ENCODE measurements around the gene C10orf143. TPM values are rescaled to one million over a fixed set of nuclear protein-coding genes. Genes with fewer than 3 reads are reported as not detected.
A peak's percentile ranks its signal among the peaks of the same experiment; 100 is the strongest.
"Not testable (repeated sequence)": the region's sequence is repeated elsewhere in the genome, so short reads cannot be mapped to it uniquely, and the experiment has no call there.

Gene C10orf143
- total and polyA plus RNA-seq, 9 donors = 1.1 to 4.5 (median 3.2) TPM

DNA sequence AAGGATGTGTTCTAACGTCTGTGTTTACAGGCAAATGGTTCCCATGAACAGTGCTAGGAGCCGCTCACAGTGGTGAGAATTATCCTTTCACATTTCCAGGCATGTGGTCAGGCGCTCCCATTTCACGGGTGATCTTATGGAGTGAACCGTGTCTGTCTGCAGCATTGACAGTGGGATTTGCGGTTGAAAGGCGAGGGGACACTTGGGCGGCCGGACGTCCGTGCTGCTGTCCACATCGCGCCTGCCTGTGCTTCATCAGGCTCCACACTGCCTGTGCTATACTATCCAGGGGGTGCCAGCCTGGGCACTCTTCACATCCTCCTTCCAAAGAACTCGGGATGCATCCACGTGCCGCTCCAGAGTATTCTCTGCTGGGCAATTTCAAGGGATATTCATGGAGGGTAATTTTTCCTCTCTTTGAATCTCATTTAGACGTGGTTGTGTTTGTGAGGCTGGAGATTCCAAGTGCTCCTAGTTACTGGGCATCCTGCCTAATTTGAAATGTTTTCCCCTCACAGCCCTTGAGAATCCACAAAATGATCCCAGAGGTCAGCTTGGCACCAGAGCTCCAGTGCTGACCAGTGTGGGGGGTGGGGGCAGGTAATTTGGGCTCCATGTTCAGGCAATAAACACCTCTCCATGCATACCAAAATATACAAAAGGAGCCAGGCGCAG is 84.7 kb downstream of the C10orf143 start:
- Histone ChIP-seq H3K36me3 (ENCODE audit: control insufficient read depth, insufficient read depth, low read length) (no peaks in the 10 kb centered on the region), H3K4me3 (ENCODE audit: low read length) (no peak overlapping the region), H3K27me3 (ENCODE audit: control insufficient read depth, insufficient read depth, low read length) (no peaks in the 10 kb centered on the region), H3K9me3 (replicated peaks; ENCODE audit: control insufficient read depth, low read depth, low read length) (peaks cover 2% of the 10 kb centered on the region), H3K27ac (ENCODE audit: low read length) (no peak overlapping the region), H3K4me1 (ENCODE audit: control insufficient read depth, insufficient read depth, low read length) (peaks cover 45% of the 10 kb centered on the region)
- 81% methylated on average over 14 of the region's 18 CpGs for WGBS (ENCODE audit: insufficient coverage)
- no peak for DNase-seq

DNA sequence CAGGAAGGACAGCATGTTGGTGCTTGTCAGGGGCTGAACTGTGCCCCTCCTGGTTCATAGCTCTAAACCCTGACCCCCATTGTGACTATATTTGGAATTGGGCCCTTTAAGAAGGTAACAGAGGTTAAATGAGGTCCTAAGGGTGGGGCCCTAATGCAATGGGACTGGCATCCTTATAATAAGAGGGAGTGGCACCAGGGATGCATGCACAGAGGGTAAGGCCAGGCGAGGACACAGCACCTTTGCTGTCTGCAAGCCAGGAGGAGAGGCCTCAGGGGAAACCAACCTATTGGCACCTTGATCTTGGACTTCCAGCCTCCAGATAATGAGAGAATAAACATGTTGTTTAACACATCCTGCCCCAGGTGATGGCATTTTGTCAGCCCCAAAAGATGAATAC is 85.3 kb downstream of the C10orf143 start:
- Histone ChIP-seq H3K27me3 (ENCODE audit: control insufficient read depth, insufficient read depth, low read length) (no peaks in the 10 kb centered on the region), H3K4me1 (ENCODE audit: control insufficient read depth, insufficient read depth, low read length) (peaks cover 52% of the 10 kb centered on the region), H3K27ac (ENCODE audit: low read length) (no peak overlapping the region), H3K9me3 (replicated peaks; ENCODE audit: control insufficient read depth, low read depth, low read length) (peaks cover 2% of the 10 kb centered on the region), H3K4me3 (ENCODE audit: low read length) (no peak overlapping the region), H3K36me3 (ENCODE audit: control insufficient read depth, insufficient read depth, low read length) (no peaks in the 10 kb centered on the region)
- no peak for DNase-seq
- 100% methylated on average over 1 of the region's 1 CpG for WGBS (ENCODE audit: insufficient coverage)

DNA sequence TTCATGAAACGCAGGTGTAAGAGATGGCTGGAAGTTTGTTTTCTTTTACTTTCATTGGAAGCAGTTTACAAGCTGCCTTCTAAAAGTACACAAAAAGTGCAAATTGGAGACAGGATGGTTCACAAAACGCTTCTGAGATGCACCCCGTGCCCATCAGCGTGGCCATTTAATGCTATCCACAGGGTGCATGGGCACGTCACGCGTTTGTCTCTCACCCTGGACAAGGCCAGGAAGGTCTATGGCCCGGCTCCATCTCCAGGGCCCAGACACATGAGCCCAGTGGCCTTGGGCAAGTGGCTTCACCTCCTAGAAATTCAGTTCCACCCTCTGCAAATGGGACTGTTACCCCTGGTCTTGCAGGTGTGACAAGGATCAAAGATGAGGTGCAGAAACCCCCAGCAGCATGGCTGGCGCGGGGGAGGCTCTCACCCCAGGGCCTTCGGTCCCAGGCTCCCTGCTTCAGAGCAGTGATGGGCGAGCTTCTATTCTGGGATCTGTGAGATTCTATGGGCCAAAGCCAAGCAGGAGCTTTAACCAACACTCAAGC is 85.8 kb downstream of the C10orf143 start:
- Histone ChIP-seq H3K27ac (ENCODE audit: low read length) (no peak overlapping the region), H3K9me3 (replicated peaks; ENCODE audit: control insufficient read depth, low read depth, low read length) (peaks cover 2% of the 10 kb centered on the region), H3K27me3 (ENCODE audit: control insufficient read depth, insufficient read depth, low read length) (no peaks in the 10 kb centered on the region), H3K36me3 (ENCODE audit: control insufficient read depth, insufficient read depth, low read length) (no peaks in the 10 kb centered on the region), H3K4me1 (ENCODE audit: control insufficient read depth, insufficient read depth, low read length) (peaks cover 55% of the 10 kb centered on the region), H3K4me3 (ENCODE audit: low read length) (no peak overlapping the region)
- WGBS (ENCODE audit: insufficient coverage) = 89% methylated on average over 10 of the region's 12 CpGs
- no peak for DNase-seq

DNA sequence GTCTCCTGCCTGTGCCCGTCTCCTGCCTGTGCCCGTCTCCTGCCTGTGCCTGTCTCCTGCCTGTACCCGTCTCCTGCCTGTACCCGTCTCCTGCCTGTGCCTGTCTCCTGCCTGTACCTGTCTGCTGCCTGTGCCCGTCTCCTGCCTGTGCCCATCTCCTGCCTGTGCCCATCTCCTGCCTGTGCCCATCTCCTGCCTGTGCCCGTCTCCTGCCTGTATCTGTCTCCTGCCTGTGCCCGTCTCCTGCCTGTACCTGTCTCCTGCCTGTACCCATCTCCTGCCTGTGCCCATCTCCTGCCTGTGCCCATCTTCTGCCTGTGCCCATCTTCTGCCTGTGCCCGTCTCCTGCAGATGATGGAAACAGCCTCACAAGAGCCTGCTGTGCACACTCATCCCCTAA is 86.3 kb downstream of the C10orf143 start:
- not testable (repeated sequence) for DNase-seq; H3K27ac ChIP-seq (ENCODE audit: low read length); H3K9me3 ChIP-seq (replicated peaks; ENCODE audit: control insufficient read depth, low read depth, low read length); H3K4me3 ChIP-seq (ENCODE audit: low read length); H3K27me3 ChIP-seq (ENCODE audit: control insufficient read depth, insufficient read depth, low read length); H3K36me3 ChIP-seq (ENCODE audit: control insufficient read depth, insufficient read depth, low read length)
- 94% methylated on average over 7 of the region's 8 CpGs for WGBS (ENCODE audit: insufficient coverage)
- peaks cover 53% of the 10 kb centered on the region for H3K4me1 ChIP-seq (ENCODE audit: control insufficient read depth, insufficient read depth, low read length)

DNA sequence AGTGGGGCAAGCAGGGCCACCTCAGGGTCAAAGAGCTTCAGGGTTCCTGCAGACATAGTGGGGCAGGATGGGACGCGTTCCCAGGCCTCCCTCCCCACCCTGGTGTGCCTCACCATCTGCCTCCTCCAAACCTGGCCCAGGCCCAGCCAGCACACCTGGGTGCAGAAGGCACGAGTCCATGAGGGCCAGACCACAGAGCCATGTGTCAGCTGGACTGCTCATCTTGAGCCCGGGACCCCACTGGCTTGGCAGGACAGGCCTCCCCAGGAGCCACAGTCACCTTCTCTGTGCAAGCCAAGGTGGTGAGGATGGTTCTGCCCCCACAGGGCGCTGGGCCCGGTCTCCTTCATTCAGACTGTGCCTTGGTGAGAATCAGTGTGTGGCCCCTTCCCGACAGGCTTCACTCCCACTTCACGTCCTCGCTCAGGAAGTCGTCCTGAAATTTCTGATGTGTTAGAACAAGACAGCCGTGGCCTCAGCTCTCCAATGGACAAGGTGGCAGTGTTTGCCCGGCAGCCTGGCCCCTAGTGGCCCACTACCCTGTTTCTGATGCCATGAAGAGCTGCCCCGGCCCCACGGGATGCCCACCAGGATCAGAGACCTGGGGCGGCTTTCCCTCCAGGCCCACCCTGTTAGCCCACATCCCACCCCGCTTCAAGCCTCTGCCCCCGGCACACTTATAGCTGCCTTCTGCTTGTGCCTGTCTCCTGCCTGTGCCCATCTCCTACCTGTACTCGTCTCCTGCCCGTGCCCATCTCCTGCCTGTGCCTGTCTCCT is 87.0 kb downstream of the C10orf143 start:
- peaks cover 2% of the 10 kb centered on the region for H3K27me3 ChIP-seq (ENCODE audit: control insufficient read depth, insufficient read depth, low read length)
- no peak overlapping the region for H3K27ac ChIP-seq (ENCODE audit: low read length)
- WGBS (ENCODE audit: insufficient coverage) = 80% methylated on average over 19 of the region's 19 CpGs
- H3K9me3 ChIP-seq (replicated peaks; ENCODE audit: control insufficient read depth, low read depth, low read length) = no peaks in the 10 kb centered on the region
- H3K4me1 ChIP-seq (ENCODE audit: control insufficient read depth, insufficient read depth, low read length) = peaks cover 52% of the 10 kb centered on the region
- no peaks in the 10 kb centered on the region for H3K36me3 ChIP-seq (ENCODE audit: control insufficient read depth, insufficient read depth, low read length)
- no peak for DNase-seq
- no peak overlapping the region for H3K4me3 ChIP-seq (ENCODE audit: low read length)

DNA sequence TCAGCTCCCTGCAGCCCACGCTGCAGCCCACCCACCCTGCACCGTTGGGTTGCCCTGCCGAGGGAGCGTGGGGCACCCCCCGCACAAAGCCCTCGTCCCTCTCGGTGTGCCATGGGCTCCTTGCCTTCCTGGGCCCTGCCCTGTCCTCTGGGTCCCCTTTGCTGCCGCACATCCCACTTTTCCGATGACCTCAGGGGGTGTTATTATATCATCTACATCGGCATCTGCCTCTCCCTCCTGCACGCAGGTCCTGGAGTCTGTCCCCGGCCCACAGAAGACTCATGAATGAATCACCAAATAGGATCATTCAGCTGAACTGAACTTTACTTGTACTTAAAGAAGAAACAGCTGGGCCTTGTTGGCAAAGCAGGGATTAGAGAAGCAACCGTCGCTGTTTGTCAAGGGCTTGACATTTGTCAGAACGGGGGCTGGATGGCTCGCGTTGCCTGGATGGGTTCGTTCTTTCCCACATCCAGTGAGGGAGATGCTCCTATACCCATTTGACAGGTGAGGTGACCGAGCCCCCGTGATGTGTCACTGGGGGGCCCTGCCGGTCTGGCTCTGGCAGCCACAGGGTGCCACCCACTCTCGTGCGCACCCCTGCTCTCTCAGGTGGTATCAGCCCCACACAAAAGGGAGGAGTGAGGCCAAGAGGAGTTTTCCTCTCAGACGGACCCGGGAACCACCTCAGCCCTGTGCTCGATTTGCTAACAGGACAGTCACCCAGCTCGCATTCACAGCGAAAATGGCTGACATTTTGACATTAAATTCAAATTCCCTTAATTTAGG is 87.9 kb downstream of the C10orf143 start:
- H3K4me1 ChIP-seq (ENCODE audit: control insufficient read depth, insufficient read depth, low read length) = peaks cover 52% of the 10 kb centered on the region
- DNase-seq = peak; percentile 91
- H3K4me3 ChIP-seq (ENCODE audit: low read length) = no peak overlapping the region
- peak overlapping the region; percentile 67 for H3K27ac ChIP-seq (ENCODE audit: low read length)
- no peaks in the 10 kb centered on the region for H3K36me3 ChIP-seq (ENCODE audit: control insufficient read depth, insufficient read depth, low read length)
- 47% methylated on average over 23 of the region's 28 CpGs for WGBS (ENCODE audit: insufficient coverage)
- peaks cover 2% of the 10 kb centered on the region for H3K27me3 ChIP-seq (ENCODE audit: control insufficient read depth, insufficient read depth, low read length)
- no peaks in the 10 kb centered on the region for H3K9me3 ChIP-seq (replicated peaks; ENCODE audit: control insufficient read depth, low read depth, low read length)

DNA sequence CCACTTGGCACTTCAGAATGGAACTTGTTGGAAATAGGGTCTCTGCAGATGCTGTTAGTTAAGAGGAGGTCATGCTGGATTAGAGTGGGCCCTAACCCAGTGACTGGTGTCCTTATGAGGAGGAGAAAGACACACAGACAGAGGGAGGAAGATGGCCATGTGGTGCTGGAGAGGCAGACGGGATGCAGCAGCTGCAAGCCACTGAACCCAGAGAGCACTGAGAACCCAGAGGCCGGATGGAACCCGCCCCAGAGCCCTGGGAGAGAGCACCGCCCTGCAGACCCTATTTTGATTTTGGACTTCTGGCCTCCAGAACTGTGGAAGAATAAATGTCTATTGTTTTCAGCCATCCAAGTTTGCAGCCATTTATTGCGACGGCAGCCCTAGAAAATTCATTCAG is 88.5 kb downstream of the C10orf143 start:
- H3K27ac ChIP-seq (ENCODE audit: low read length) = peak overlapping the region; percentile 80
- 36% methylated on average over 5 of the region's 6 CpGs for WGBS (ENCODE audit: insufficient coverage)
- peaks cover 54% of the 10 kb centered on the region for H3K4me1 ChIP-seq (ENCODE audit: control insufficient read depth, insufficient read depth, low read length)

DNA sequence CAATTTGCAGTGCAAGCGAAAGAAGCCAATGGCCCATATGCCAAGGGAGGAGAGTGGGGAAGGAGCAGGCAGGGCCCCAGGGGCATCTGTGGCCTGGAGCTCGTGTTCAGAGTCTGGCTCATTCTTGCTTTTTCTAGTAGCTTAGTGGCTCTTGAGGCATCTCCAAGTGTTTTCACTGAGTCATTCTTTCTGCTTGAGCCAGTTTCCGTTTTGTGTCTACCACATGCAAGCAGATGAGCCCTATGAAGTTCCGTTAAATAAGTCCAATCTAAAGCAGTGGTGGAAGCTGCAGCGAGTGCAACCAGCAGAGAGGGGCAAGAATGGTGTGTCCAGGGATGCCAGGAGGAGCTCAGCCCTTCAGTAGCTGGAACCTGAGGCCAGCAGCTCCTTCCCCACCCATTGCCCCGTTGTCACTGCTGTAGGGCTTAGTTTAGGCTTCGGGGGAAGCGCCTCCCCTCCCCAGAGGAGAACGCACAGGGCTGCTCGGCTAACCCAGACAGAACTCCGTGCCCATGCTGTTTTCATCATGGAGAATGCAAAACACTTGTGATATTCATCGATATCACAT is 89.2 kb downstream of the C10orf143 start:
- DNase-seq = peak; percentile 93
- H3K27ac ChIP-seq (ENCODE audit: low read length) = peak overlapping the region; percentile 80
- no peaks in the 10 kb centered on the region for H3K9me3 ChIP-seq (replicated peaks; ENCODE audit: control insufficient read depth, low read depth, low read length)
- no peaks in the 10 kb centered on the region for H3K36me3 ChIP-seq (ENCODE audit: control insufficient read depth, insufficient read depth, low read length)
- WGBS (ENCODE audit: insufficient coverage) = 60% methylated on average over 12 of the region's 12 CpGs
- peaks cover 54% of the 10 kb centered on the region for H3K4me1 ChIP-seq (ENCODE audit: control insufficient read depth, insufficient read depth, low read length)
- H3K4me3 ChIP-seq (ENCODE audit: low read length) = no peak overlapping the region
- peaks cover 2% of the 10 kb centered on the region for H3K27me3 ChIP-seq (ENCODE audit: control insufficient read depth, insufficient read depth, low read length)

More for the DNA sequence above, 88.5 kb downstream of the C10orf143 start:
- Histone ChIP-seq H3K9me3 (replicated peaks; ENCODE audit: control insufficient read depth, low read depth, low read length) (no peaks in the 10 kb centered on the region), H3K4me3 (ENCODE audit: low read length) (no peak overlapping the region), H3K36me3 (ENCODE audit: control insufficient read depth, insufficient read depth, low read length) (no peaks in the 10 kb centered on the region), H3K27me3 (ENCODE audit: control insufficient read depth, insufficient read depth, low read length) (peaks cover 2% of the 10 kb centered on the region)
- DNase-seq = peak; percentile 52

DNA sequence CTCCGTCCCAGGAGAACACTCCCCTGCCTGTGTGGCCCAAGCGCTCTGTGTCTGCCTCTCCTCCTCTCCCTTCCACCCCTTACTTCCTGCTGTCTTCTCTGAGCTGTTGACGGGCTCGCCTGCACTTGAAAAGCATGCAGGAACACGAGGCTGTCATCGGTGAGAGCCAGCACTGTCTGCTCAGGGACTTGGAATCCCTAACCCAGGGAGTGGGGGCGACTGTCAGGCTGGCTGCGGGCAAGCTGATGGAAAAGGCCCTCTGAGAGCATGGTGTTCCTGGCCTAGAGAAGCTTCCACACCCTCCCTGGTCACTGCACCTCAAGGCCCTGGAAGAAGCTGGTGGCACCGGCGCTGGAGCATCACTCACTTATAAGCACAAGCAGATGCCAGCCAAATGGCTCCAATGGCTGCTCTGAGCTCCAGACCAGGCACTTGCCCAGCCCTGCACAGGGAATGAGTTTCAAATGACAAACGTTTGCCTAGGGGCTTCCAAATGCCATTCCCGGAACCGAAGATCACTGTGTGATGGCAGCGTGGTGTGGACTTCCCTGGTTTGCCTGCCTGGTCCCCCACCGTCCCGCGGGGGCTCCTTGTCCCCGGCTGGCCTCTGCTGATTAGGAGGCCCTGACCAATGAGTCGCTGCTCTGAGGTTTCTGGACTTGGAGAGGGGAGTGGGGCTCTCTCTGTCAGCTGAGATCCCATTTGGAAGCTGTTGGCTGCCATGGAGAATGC is 89.8 kb downstream of the C10orf143 start:
- Histone ChIP-seq H3K27me3 (ENCODE audit: control insufficient read depth, insufficient read depth, low read length) (peaks cover 2% of the 10 kb centered on the region), H3K4me1 (ENCODE audit: control insufficient read depth, insufficient read depth, low read length) (peaks cover 51% of the 10 kb centered on the region), H3K27ac (ENCODE audit: low read length) (peak overlapping the region; percentile 80), H3K4me3 (ENCODE audit: low read length) (no peak overlapping the region), H3K36me3 (ENCODE audit: control insufficient read depth, insufficient read depth, low read length) (no peaks in the 10 kb centered on the region), H3K9me3 (replicated peaks; ENCODE audit: control insufficient read depth, low read depth, low read length) (no peaks in the 10 kb centered on the region)
- DNase-seq = no peak
- WGBS (ENCODE audit: insufficient coverage) = 50% methylated on average over 18 of the region's 19 CpGs
